Trophoblast cell (in vitro differentiated cells and primary cell): ENCODE results near the gene RIT2. TPM values are rescaled to one million over a fixed set of nuclear protein-coding genes. Genes with fewer than 3 reads are reported as not detected.

Experiments used
- DNase-seq, 2 donors: peaks; one replicate each; pipeline ENCODE4 v3.0.0-alpha.2; 2016
- H2AFZ ChIP-seq: 2 replicates; pipeline ENCODE4 v1.6.1; 2013; ENCODE audit warnings: low read length, moderate library complexity, mild to moderate bottlenecking; ENCODE audit not compliant: insufficient read depth, poor library complexity
- H2AK5ac ChIP-seq: 2 replicates; pipeline ENCODE4 v1.6.1; 2013; ENCODE audit warnings: mild to moderate bottlenecking, low read length
- H2BK120ac ChIP-seq: 2 replicates; pipeline ENCODE4 v1.6.1; 2013; ENCODE audit warnings: low read length, mild to moderate bottlenecking, moderate library complexity; ENCODE audit not compliant: insufficient read depth, poor library complexity
- H2BK12ac ChIP-seq: 2 replicates; pipeline ENCODE4 v1.6.1; 2013; ENCODE audit warnings: mild to moderate bottlenecking, low read length, moderate library complexity
- H2BK5ac ChIP-seq: 2 replicates; pipeline ENCODE4 v1.6.1; 2013; ENCODE audit warnings: low read length, low read depth, moderate library complexity, mild to moderate bottlenecking; ENCODE audit not compliant: poor library complexity
- H3K14ac ChIP-seq: 2 replicates; pipeline ENCODE4 v1.6.1; 2013; ENCODE audit warnings: mild to moderate bottlenecking, low read length
- H3K18ac ChIP-seq: 2 replicates; pipeline ENCODE4 v1.6.1; 2013; ENCODE audit warnings: mild to moderate bottlenecking, low read length
- H3K23ac ChIP-seq: 2 replicates; pipeline ENCODE4 v1.6.1; 2013; ENCODE audit warnings: low read length
- H3K27ac ChIP-seq: 2 replicates; pipeline ENCODE4 v1.5.1; 2013; ENCODE audit warnings: low read depth, mild to moderate bottlenecking, inconsistent platforms, low read length, moderate library complexity
- H3K27me3 ChIP-seq: 2 replicates; pipeline ENCODE4 v1.6.1; 2013; ENCODE audit warnings: inconsistent platforms, mild to moderate bottlenecking, low read length, moderate library complexity; ENCODE audit not compliant: insufficient read depth
- H3K36me3 ChIP-seq, 2 experiments: 1 replicate in 1 of 2; 2 replicates in 1 of 2; pipeline ENCODE4 v1.6.1; 2013; ENCODE audit warnings: low read length in 2 of 2, mild to moderate bottlenecking in 2 of 2, moderate library complexity in 1 of 2; ENCODE audit not compliant: insufficient read depth in 2 of 2, control insufficient read depth in 1 of 2
- H3K4ac ChIP-seq: 2 replicates; pipeline ENCODE4 v1.6.1; 2013; ENCODE audit warnings: low read depth, mild to moderate bottlenecking, low read length, moderate library complexity
- H3K4me1 ChIP-seq, 2 experiments: 1 replicate in 1 of 2; 2 replicates in 1 of 2; pipeline ENCODE4 v1.6.1; 2013; ENCODE audit warnings: low read length in 2 of 2, mild to moderate bottlenecking in 2 of 2, moderate library complexity in 1 of 2; ENCODE audit not compliant: insufficient read depth in 2 of 2, control insufficient read depth in 1 of 2
- H3K4me2 ChIP-seq: 2 replicates; pipeline ENCODE4 v1.6.1; 2013; ENCODE audit warnings: inconsistent platforms, mild to moderate bottlenecking, low read length, moderate library complexity
- H3K4me3 ChIP-seq: 2 replicates; pipeline ENCODE4 v1.5.1; 2013; ENCODE audit warnings: mild to moderate bottlenecking, low read depth, low read length, inconsistent platforms
- H3K79me1 ChIP-seq: one replicate; pipeline ENCODE4 v1.6.1; 2013; ENCODE audit warnings: low read length
- H3K79me2 ChIP-seq: 2 replicates; pipeline ENCODE4 v1.6.1; 2013; ENCODE audit warnings: low read length, mild to moderate bottlenecking; ENCODE audit not compliant: control insufficient read depth, insufficient read depth, poor library complexity
- H3K9ac ChIP-seq: 2 replicates; pipeline ENCODE4 v1.6.1; 2013; ENCODE audit warnings: mild to moderate bottlenecking, low read length
- H3K9me3 ChIP-seq: 2 replicates; pipeline ENCODE4 v1.6.1; 2013; ENCODE audit warnings: low read depth, mild to moderate bottlenecking, control low read depth, inconsistent platforms, low read length; ENCODE audit not compliant: insufficient read depth
- H4K12ac ChIP-seq: 2 replicates; pipeline ENCODE4 v1.6.1; 2013; ENCODE audit warnings: low read depth, mild to moderate bottlenecking, low read length, moderate library complexity
- H4K8ac ChIP-seq: 2 replicates; pipeline ENCODE4 v1.6.1; 2013; ENCODE audit warnings: low read depth, mild to moderate bottlenecking, low read length, moderate library complexity
- H4K91ac ChIP-seq: one replicate; pipeline ENCODE4 v1.6.1; 2013; ENCODE audit warnings: low read depth, mild to moderate bottlenecking, low read length, moderate library complexity
- WGBS: extraction: QIAGEN DNeasy Blood & Tissue Kit; methylation state at CpG from one replicate; pipeline ENCODE4 v1.1.7; 2013; ENCODE audit warnings: missing lambda C conversion rate; ENCODE audit not compliant: insufficient read length, insufficient coverage; ENCODE audit errors: extremely low coverage; 5-methylcytosine and 5-hydroxymethylcytosine counted together
- polyA plus RNA-seq: library from polyadenylated mRNA; stranded (reverse); fragments of 200-250 nt; gene quantifications from 2 replicates; pipeline ENCODE4 v1.2.3, GENCODE V29; 2013

Gene RIT2
- polyA plus RNA-seq = 0.64 and 0.67 TPM in 2 replicates

GRCh38 chr18:43115076-43115921 is at the start of gene RIT2:
Gene RIT2, minus strand, starts transcription at chr18:43115685.
- H3K23ac ChIP-seq = no peak within 1 kb of the TSS
- H2AFZ ChIP-seq = no peak within 1 kb of the TSS
- no peak within 1 kb of the TSS for H2BK120ac ChIP-seq
- H3K4ac ChIP-seq = no peak within 1 kb of the TSS
- no peak for DNase-seq
- H3K4me2 ChIP-seq = no peak within 1 kb of the TSS
- no peak within 1 kb of the TSS for H3K14ac ChIP-seq
- H3K18ac ChIP-seq = no peak within 1 kb of the TSS
- H3K4me1 ChIP-seq = no peaks in the 10 kb centered on the region
- H3K9me3 ChIP-seq = no peaks in the 10 kb centered on the region
- no peak within 1 kb of the TSS for H3K27ac ChIP-seq
- WGBS = 100% methylated on average over 2 of the region's 18 CpGs
- H3K27me3 ChIP-seq = no peaks in the 10 kb centered on the region
- no peak within 1 kb of the TSS for H4K91ac ChIP-seq
- no peak within 1 kb of the TSS for H3K9ac ChIP-seq
- no peak within 1 kb of the TSS for H4K8ac ChIP-seq
- H3K4me3 ChIP-seq = no peak within 1 kb of the TSS
- H3K79me2 ChIP-seq = no peaks in the 10 kb centered on the region
- no peak within 1 kb of the TSS for H4K12ac ChIP-seq
- H2BK12ac ChIP-seq = no peak within 1 kb of the TSS
- no peak within 1 kb of the TSS for H2BK5ac ChIP-seq
- H3K79me1 ChIP-seq = no peaks in the 10 kb centered on the region
- H2AK5ac ChIP-seq = no peak within 1 kb of the TSS
- no peaks in the 10 kb centered on the region for H3K36me3 ChIP-seq

GRCh38 chr18:43161528-43161927 is 46.0 kb upstream of the RIT2 start:
- no peaks in the 10 kb centered on the region for H3K36me3 ChIP-seq
- no peak overlapping the region for H2AK5ac ChIP-seq
- no peak overlapping the region for H3K23ac ChIP-seq
- H2BK5ac ChIP-seq = no peak overlapping the region
- WGBS = no CpG with 5 or more reads among the region's 1 CpG
- H2AFZ ChIP-seq = no peak overlapping the region
- no peak overlapping the region for H3K4me2 ChIP-seq
- H2BK120ac ChIP-seq = no peak overlapping the region
- no peak overlapping the region for H3K4ac ChIP-seq
- H3K79me1 ChIP-seq = no peaks in the 10 kb centered on the region
- no peak for DNase-seq
- no peak overlapping the region for H3K27ac ChIP-seq
- no peak overlapping the region for H3K4me3 ChIP-seq
- no peaks in the 10 kb centered on the region for H3K79me2 ChIP-seq
- H3K9me3 ChIP-seq = peaks cover 2% of the 10 kb centered on the region
- H3K14ac ChIP-seq = no peak overlapping the region
- H3K4me1 ChIP-seq = no peaks in the 10 kb centered on the region
- H3K18ac ChIP-seq = no peak overlapping the region
- H4K12ac ChIP-seq = no peak overlapping the region
- no peak overlapping the region for H2BK12ac ChIP-seq
- H4K91ac ChIP-seq = no peak overlapping the region
- no peak overlapping the region for H4K8ac ChIP-seq
- no peak overlapping the region for H3K9ac ChIP-seq
- H3K27me3 ChIP-seq = no peaks in the 10 kb centered on the region

- Histone ChIP-seq H3K9ac (no peak overlapping the region), H3K4ac (no peak overlapping the region), H3K23ac (no peak overlapping the region), H3K4me1 (no peaks in the 10 kb centered on the region), H2BK120ac (no peak overlapping the region), H3K4me2 (no peak overlapping the region), H3K79me2 (no peaks in the 10 kb centered on the region), H2AFZ (no peak overlapping the region), H2BK5ac (no peak overlapping the region), H3K27me3 (no peaks in the 10 kb centered on the region), H3K36me3 (no peaks in the 10 kb centered on the region), H3K18ac (no peak overlapping the region), H3K9me3 (peaks cover 2% of the 10 kb centered on the region), H3K4me3 (no peak overlapping the region), H4K91ac (no peak overlapping the region), H3K27ac (no peak overlapping the region), H3K14ac (no peak overlapping the region), H4K12ac (no peak overlapping the region), H4K8ac (no peak overlapping the region), H2AK5ac (no peak overlapping the region), H2BK12ac (no peak overlapping the region), H3K79me1 (no peaks in the 10 kb centered on the region)
- WGBS = no CpG with 5 or more reads among the region's 1 CpG
- DNase-seq = no peak
These were observed 45.0 kb upstream of the RIT2 start for GRCh38 chr18:43160509-43160908.

- Histone ChIP-seq H2AFZ (no peak overlapping the region), H3K4me2 (no peak overlapping the region), H3K36me3 (no peaks in the 10 kb centered on the region), H3K4ac (no peak overlapping the region), H3K4me1 (no peaks in the 10 kb centered on the region), H4K91ac (no peak overlapping the region), H4K8ac (no peak overlapping the region), H3K9ac (no peak overlapping the region), H4K12ac (no peak overlapping the region), H2BK12ac (no peak overlapping the region), H3K27me3 (no peaks in the 10 kb centered on the region), H3K4me3 (no peak overlapping the region), H3K14ac (no peak overlapping the region), H2AK5ac (no peak overlapping the region), H3K27ac (no peak overlapping the region), H3K79me1 (no peaks in the 10 kb centered on the region), H3K18ac (no peak overlapping the region), H2BK5ac (no peak overlapping the region), H3K23ac (no peak overlapping the region), H3K79me2 (no peaks in the 10 kb centered on the region), H2BK120ac (no peak overlapping the region), H3K9me3 (peaks cover 2% of the 10 kb centered on the region)
- no peak for DNase-seq
These were observed 44.4 kb upstream of the RIT2 start for GRCh38 chr18:43159926-43160325.
